HG03469 (cell line): Measurements from ENCODE around the gene ASB6.

Experiments used
- ATAC-seq: cut with Tn5 transposase; IDR thresholded peaks from one replicate; pipeline ENCODE4 v1.9.1; 2021; ENCODE audit warnings: mild to moderate bottlenecking, moderate library complexity, moderate number of reproducible peaks; ENCODE audit not compliant: unreplicated experiment

The ASB6 gene

GRCh38 chr9:129587487-129588262, 54.3 kb downstream of the ASB6 start:
- ATAC-seq: no peak

- ATAC-seq: no peak
Measured at GRCh38 chr9:129586685-129587084, 55.3 kb downstream of the ASB6 start.

GRCh38 chr9:129586245-129586644, 55.7 kb downstream of the ASB6 start:
- no peak for ATAC-seq

- no peak for ATAC-seq
Measured at GRCh38 chr9:129585352-129585751, 56.6 kb downstream of the ASB6 start.
